ENCODE results near the gene ARHGAP31.

ARHGAP31 gene

GRCh38 chr3:119453822-119454221 is 159.6 kb downstream of the ARHGAP31 start:
- DNase-seq = no peak

- DNase-seq = no peak
These were observed 162.3 kb downstream of the ARHGAP31 start for GRCh38 chr3:119456469-119456868.

- no peak for DNase-seq
These were observed 163.1 kb downstream of the ARHGAP31 start for GRCh38 chr3:119457246-119457645.

- DNase-seq = peak; percentile 96 to 98
These were observed 169.3 kb downstream of the ARHGAP31 start, which contains the start of gene TMEM39A for GRCh38 chr3:119463171-119464169. Gene TMEM39A, minus strand, starts transcription at chr3:119463615. Its CDS starts 1,541 bp downstream, at chr3:119462074.

GRCh38 chr3:119468041-119468440 is 173.9 kb downstream of the ARHGAP31 start:
- DNase-seq = no peak

GRCh38 chr3:119469418-119470189 is 175.4 kb downstream of the ARHGAP31 start:
- DNase-seq = no peak
